HepG2 (cell line): Measurements from ENCODE around the gene SUSD2. TPM values are rescaled to one million over a fixed set of nuclear protein-coding genes. Genes with fewer than 3 reads are reported as not detected.
A peak's percentile ranks its signal among the peaks of the same experiment; 100 is the strongest.

Source experiments
- FOXA3 ChIP-seq: IDR thresholded peaks from 2 replicates; pipeline ENCODE4 v1.6.1; 2016; ENCODE audit warnings: missing genetic modification reagents, missing compliant biosample characterization
- GATAD1 ChIP-seq: IDR thresholded peaks from 2 replicates; pipeline ENCODE4 v1.6.1; 2016; ENCODE audit warnings: missing genetic modification reagents, missing compliant biosample characterization
- IKZF1 ChIP-seq: fragments of 450-650 bp; IDR thresholded peaks from 2 replicates; pipeline ENCODE4 v1.7.1; 2016
- KDM4B ChIP-seq: sonication (generic); formaldehyde crosslinking; IDR thresholded peaks from 2 replicates; pipeline ENCODE4 v1.4.0; 2020; ENCODE audit warnings: missing genetic modification reagents
- MTF2 ChIP-seq: sonication (generic); formaldehyde crosslinking; IDR thresholded peaks from 2 replicates; pipeline ENCODE4 v1.5.0; 2020; ENCODE audit warnings: missing genetic modification reagents, borderline replicate concordance
- MYNN ChIP-seq: sonication (generic); formaldehyde crosslinking; IDR thresholded peaks from 2 replicates; pipeline ENCODE4 v1.4.0; 2020; ENCODE audit warnings: mild to moderate bottlenecking, low read depth, missing genetic modification reagents
- NONO ChIP-seq, 2 experiments: fragments of 450-650 bp in 1 of 2; sonication (generic) in 1 of 2; formaldehyde crosslinking in 1 of 2; IDR thresholded peaks in 1 of 2; conservative IDR thresholded peaks in 1 of 2; 2 replicates each; pipeline versions ENCODE4 v1.6.1 to v1.8.0; 2017 to 2022; ENCODE audit warnings: mild to moderate bottlenecking in 1 of 2, missing genetic modification reagents in 1 of 2, moderate library complexity in 1 of 2
- PPARG ChIP-seq: conservative IDR thresholded peaks from 2 replicates; pipeline ENCODE4 v1.6.1; 2016; ENCODE audit warnings: missing biosample characterization, missing genetic modification reagents
- SNRNP70 ChIP-seq: fragments of 200-400 bp; formaldehyde crosslinking; IDR thresholded peaks from 2 replicates; pipeline ENCODE4 v1.6.1; 2017; ENCODE audit warnings: mild to moderate bottlenecking, low read depth, low read length, moderate library complexity
- TRAFD1 ChIP-seq: sonication (generic); formaldehyde crosslinking; IDR thresholded peaks from 2 replicates; pipeline ENCODE4 v1.5.1; 2020; ENCODE audit warnings: missing genetic modification reagents, mild to moderate bottlenecking, borderline replicate concordance
- TSC22D2 ChIP-seq: sonication (generic); formaldehyde crosslinking; IDR thresholded peaks from 2 replicates; pipeline ENCODE4 v1.5.1; 2020; ENCODE audit warnings: missing genetic modification reagents, mild to moderate bottlenecking, borderline replicate concordance
- U2AF2 ChIP-seq: fragments of 200-400 bp; formaldehyde crosslinking; IDR thresholded peaks from 2 replicates; pipeline ENCODE4 v1.6.1; 2017; ENCODE audit warnings: low read depth, mild to moderate bottlenecking, low read length
- YEATS2 ChIP-seq: sonication (generic); formaldehyde crosslinking; IDR thresholded peaks from 2 replicates; pipeline ENCODE4 v1.4.0; 2020; ENCODE audit warnings: missing genetic modification reagents, borderline replicate concordance
- ZNF160 ChIP-seq: sonication (generic); formaldehyde crosslinking; IDR thresholded peaks from 2 replicates; pipeline ENCODE4 v1.8.0; 2022; ENCODE audit warnings: mild to moderate bottlenecking, inconsistent platforms, missing genetic modification reagents
- ZNF329 ChIP-seq: sonication (generic); formaldehyde crosslinking; IDR thresholded peaks from 2 replicates; pipeline ENCODE4 v1.9.0; 2021; ENCODE audit warnings: low read depth, mild to moderate bottlenecking, missing genetic modification reagents
- ZNF333 ChIP-seq: sonication (generic); formaldehyde crosslinking; IDR thresholded peaks from 2 replicates; pipeline ENCODE4 v1.4.0; 2020; ENCODE audit warnings: mild to moderate bottlenecking, missing genetic modification reagents, borderline replicate concordance
- polyA plus RNA-seq, 8 experiments: library from polyadenylated mRNA; depleted of rRNA in 3 of 8; stranded (reverse) in 7 of 8; unstranded in 1 of 8; fragments of >200 nt; fragmentation: Illumina TruSeq in 4 of 8; extraction: Trizol in 4 of 8; gene quantifications; 2 replicates each; pipeline versions ENCODE4 v1.2.1 to v1.2.3, GENCODE V29; 2011 to 2016; ENCODE audit warnings: low read depth in 4 of 8, missing spikeins in 1 of 8, mixed read lengths in 1 of 8; ENCODE audit not compliant: insufficient read depth in 1 of 8
- total RNA-seq, 5 experiments: library from RNA; depleted of rRNA; stranded (reverse); fragments of >200 nt; fragmentation: Illumina TruSeq; extraction: Trizol; gene quantifications; 2 replicates each; pipeline ENCODE4 v1.2.3, GENCODE V29; 2016; ENCODE audit warnings: low read depth in 1 of 5
- TF ChIP-seq, protein P1 (sequence below): IDR thresholded peaks from 2 replicates; pipeline ENCODE4 v1.6.1; 2016; ENCODE audit warnings: missing compliant biosample characterization, missing genetic modification reagents, borderline replicate concordance
- TF ChIP-seq, protein P2 (sequence below): sonication (generic); formaldehyde crosslinking; IDR thresholded peaks from 2 replicates; pipeline ENCODE4 v1.4.0; 2020; ENCODE audit warnings: missing genetic modification reagents
- TF ChIP-seq, protein P3 (sequence below): sonication (generic); formaldehyde crosslinking; IDR thresholded peaks from 2 replicates; pipeline ENCODE4 v1.4.0; 2020; ENCODE audit warnings: mild to moderate bottlenecking, missing genetic modification reagents
- TF ChIP-seq, protein P4 (sequence below): sonication (generic); formaldehyde crosslinking; IDR thresholded peaks from 2 replicates; pipeline ENCODE4 v1.4.0; 2020; ENCODE audit warnings: missing genetic modification reagents

Gene SUSD2
- total and polyA plus RNA-seq, 2 of the 13 experiments (the other 11 are each of a cell fraction or from before 2014, with no cell fraction given): 2.1 to 11.0 TPM

DNA sequence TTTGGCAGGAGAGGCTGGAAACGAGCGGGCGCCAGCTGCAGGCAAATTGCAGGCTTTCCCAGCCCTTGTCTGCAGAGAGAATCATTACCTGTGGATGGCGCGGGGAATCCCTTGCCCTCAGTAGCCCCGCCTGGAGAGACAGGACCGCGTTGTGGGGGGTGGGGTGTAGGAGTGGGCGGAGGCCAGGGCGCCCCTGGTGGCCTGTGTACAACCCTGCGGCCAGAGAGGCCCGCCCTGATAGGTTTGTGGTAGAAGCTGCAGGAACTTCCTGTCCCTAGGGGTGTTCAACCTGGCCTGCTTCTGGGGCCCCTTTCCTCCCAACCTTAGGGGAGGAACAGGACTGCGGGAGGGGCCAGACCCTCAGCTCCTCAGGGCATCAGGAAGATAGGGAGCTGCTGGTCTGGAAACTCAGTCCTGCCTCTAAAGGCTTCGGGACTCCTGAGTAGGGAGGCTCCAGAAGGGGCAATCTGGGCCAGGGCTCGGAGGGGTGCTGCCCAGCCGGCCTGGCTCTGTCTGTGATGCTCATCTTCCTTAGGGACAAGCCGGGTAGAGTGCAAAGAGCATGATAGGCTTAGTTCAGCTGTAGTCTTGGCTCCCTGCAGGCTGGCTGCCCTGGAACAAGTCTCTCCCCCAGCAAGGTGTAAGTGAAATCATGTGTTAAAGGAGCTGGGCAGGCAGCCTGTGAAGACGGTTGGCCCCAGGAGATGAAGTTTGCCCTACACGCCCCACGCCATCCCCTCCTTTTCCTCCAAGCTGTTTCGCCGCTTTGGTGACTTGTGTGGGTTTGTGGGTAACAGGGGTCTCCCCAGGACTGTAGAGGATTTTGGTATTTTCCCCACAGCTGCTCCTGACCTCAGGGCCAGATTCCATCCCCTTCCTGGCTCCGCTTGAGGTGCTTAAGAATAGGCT, 24.1 kb upstream of the SUSD2 start (continued):
- no peak for TF ChIP-seq IKZF1
- TF ChIP-seq GATAD1 (CRISPR knock-in tag): 0 out of 2 replicates have a peak, but pooled peaks have one; percentile 28
- TF ChIP-seq TRAFD1: peak; percentile 44; the same call in 1 of the 2 replicates
- TF ChIP-seq PPARG (CRISPR knock-in tag): no peak
- TF ChIP-seq, protein P1, sequence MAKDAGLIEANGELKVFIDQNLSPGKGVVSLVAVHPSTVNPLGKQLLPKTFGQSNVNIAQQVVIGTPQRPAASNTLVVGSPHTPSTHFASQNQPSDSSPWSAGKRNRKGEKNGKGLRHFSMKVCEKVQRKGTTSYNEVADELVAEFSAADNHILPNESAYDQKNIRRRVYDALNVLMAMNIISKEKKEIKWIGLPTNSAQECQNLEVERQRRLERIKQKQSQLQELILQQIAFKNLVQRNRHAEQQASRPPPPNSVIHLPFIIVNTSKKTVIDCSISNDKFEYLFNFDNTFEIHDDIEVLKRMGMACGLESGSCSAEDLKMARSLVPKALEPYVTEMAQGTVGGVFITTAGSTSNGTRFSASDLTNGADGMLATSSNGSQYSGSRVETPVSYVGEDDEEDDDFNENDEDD: peak; percentile 68; the same call in 1 of the 2 replicates
- TF ChIP-seq SNRNP70: no peak
- no peak for TF ChIP-seq ZNF160
- TF ChIP-seq, protein P2, sequence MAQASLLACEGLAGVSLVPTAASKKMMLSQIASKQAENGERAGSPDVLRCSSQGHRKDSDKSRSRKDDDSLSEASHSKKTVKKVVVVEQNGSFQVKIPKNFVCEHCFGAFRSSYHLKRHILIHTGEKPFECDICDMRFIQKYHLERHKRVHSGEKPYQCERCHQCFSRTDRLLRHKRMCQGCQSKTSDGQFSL: peak; percentile 80; the same call in 1 of the 2 replicates
- TF ChIP-seq MTF2: peak; percentile 41; the same call in 1 of the 2 replicates
- no peak for TF ChIP-seq NONO (IDR thresholded peaks at IDR 0.05)
- peak; percentile 83 for TF ChIP-seq NONO (CRISPR knock-in tag; conservative IDR thresholded peaks at IDR 0.05)
- no peak; the same call in 1 of the 2 replicates for TF ChIP-seq KDM4B (CRISPR knock-in tag)
- TF ChIP-seq, protein P3, sequence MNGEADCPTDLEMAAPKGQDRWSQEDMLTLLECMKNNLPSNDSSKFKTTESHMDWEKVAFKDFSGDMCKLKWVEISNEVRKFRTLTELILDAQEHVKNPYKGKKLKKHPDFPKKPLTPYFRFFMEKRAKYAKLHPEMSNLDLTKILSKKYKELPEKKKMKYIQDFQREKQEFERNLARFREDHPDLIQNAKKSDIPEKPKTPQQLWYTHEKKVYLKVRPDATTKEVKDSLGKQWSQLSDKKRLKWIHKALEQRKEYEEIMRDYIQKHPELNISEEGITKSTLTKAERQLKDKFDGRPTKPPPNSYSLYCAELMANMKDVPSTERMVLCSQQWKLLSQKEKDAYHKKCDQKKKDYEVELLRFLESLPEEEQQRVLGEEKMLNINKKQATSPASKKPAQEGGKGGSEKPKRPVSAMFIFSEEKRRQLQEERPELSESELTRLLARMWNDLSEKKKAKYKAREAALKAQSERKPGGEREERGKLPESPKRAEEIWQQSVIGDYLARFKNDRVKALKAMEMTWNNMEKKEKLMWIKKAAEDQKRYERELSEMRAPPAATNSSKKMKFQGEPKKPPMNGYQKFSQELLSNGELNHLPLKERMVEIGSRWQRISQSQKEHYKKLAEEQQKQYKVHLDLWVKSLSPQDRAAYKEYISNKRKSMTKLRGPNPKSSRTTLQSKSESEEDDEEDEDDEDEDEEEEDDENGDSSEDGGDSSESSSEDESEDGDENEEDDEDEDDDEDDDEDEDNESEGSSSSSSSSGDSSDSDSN (CRISPR knock-in tag): 0 out of 2 replicates have a peak, but pooled peaks have one; percentile 35
- TF ChIP-seq U2AF2: no peak
- TF ChIP-seq YEATS2: peak; percentile 47; the same call in 1 of the 2 replicates
- peak; percentile 82 for TF ChIP-seq FOXA3 (CRISPR knock-in tag)
- no peak for TF ChIP-seq MYNN
- TF ChIP-seq ZNF333 (CRISPR knock-in tag): 0 out of 2 replicates have a peak, but pooled peaks have one; percentile 33
- TF ChIP-seq, protein P4, sequence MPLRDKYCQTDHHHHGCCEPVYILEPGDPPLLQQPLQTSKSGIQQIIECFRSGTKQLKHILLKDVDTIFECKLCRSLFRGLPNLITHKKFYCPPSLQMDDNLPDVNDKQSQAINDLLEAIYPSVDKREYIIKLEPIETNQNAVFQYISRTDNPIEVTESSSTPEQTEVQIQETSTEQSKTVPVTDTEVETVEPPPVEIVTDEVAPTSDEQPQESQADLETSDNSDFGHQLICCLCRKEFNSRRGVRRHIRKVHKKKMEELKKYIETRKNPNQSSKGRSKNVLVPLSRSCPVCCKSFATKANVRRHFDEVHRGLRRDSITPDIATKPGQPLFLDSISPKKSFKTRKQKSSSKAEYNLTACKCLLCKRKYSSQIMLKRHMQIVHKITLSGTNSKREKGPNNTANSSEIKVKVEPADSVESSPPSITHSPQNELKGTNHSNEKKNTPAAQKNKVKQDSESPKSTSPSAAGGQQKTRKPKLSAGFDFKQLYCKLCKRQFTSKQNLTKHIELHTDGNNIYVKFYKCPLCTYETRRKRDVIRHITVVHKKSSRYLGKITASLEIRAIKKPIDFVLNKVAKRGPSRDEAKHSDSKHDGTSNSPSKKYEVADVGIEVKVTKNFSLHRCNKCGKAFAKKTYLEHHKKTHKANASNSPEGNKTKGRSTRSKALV (CRISPR knock-in tag): 0 out of 2 replicates have a peak, but pooled peaks have one; percentile 74
- no peak for TF ChIP-seq ZNF329 (CRISPR knock-in tag)
- no peak for TF ChIP-seq TSC22D2 (CRISPR knock-in tag)
